Measurements from ENCODE around the gene NECAP2.
"Not testable (repeated sequence)": the region's sequence is repeated elsewhere in the genome, so short reads cannot be mapped to it uniquely, and the experiment has no call there.

- TF ChIP-seq POLR2AphosphoS5 (IDR thresholded peaks at IDR 0.05; ENCODE audit: borderline replicate concordance, low read depth, low read length); EZH2 (IDR thresholded peaks at IDR 0.05): not testable (repeated sequence)
These were observed 48.8 kb downstream of the NECAP2 start for GRCh38 chr1:16489195-16489880.

Measured in SK-N-MC (cell line).